T1000 (cell line): ENCODE measurements around the gene DRG2.

Source experiments
- DNase-seq: peaks from one replicate; lab custom pipeline; 2025; ENCODE audit warnings: mixed read lengths; lab: John Stamatoyannopoulos, UW

Gene DRG2

DNA sequence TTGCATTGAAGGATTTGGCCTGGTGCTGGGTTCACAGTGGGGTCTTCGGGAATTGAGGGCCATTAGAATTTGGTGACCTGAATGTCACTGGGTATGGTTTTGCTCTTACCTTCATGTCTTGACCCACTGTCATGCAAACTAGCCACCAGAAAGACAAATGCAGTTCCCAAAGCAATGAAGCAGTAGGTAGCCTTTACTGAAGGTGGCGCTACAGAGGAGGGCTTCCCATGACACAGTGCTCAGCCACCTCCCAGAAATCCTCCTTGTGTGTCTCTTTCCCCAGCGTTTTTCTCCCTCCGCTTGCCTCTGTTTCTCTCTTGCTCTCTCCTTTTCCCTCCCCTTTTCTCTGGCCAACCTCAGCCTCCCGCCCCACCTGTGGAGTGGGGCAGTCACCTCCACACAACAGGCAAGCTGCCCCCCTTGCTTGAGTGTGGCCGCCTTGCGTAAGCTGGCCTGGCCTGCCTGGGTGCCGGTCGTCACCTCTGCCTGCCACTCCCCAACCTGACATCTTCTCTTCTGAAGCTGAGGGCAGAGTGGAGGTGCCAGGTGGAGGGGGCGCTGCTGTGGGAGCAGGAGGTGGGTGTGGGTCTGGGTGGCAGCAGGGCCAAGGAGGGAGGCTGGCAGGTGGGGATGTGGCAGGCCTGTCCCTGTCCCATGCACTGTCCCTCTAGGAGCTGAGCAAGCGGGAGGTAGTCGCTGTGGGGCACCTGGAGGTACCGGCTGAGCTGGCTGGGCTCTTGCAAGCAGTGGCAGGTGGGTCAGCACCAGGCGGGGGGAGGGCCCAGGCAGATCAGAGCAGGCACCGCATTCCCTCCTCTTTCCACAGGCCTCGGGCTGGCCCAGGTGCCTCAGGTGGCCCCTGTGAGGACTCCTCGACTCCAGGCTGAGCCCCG lies 55.5 kb downstream of the DRG2 start:
- no peak for DNase-seq

DNA sequence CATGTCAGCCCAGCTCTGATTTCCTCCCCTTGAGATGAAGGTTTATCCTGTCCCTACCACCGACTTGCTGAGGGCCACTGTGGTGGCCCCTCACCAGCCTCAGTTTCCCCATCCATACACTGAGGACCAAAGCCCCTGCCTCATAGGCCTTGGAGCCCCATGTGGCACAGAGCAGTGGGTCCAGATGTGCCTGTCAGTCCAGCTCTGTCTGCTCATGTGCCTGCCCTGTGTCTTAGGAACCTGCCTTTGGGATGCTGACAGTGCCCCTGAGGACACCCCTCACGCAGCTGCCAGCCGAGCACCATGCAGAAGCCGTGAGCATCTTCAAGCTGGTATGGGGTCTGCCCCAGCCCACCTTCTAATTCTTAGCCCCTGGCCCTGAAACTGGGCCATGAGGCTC lies 56.5 kb downstream of the DRG2 start:
- DNase-seq = no peak

GRCh38 chr17:18144855-18145254 lies 57.1 kb downstream of the DRG2 start:
- no peak for DNase-seq

DNA sequence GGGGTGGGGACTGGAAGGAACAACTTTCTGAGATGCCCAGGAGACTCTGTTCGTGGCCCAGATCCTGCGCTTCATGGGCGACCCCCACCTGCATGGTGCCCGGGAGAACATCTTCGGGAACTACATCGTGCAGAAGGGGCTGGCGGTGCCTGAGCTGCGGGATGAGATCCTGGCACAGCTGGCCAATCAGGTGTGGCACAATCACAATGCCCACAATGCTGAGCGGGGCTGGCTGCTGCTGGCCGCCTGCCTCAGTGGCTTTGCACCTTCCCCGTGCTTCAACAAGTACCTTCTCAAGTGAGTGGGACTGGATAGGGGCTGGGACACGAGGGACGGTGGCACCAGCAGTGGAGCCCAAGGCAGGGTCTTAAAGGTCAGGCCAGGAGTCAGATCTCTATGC lies 58.1 kb downstream of the DRG2 start:
- no peak for DNase-seq

DNA sequence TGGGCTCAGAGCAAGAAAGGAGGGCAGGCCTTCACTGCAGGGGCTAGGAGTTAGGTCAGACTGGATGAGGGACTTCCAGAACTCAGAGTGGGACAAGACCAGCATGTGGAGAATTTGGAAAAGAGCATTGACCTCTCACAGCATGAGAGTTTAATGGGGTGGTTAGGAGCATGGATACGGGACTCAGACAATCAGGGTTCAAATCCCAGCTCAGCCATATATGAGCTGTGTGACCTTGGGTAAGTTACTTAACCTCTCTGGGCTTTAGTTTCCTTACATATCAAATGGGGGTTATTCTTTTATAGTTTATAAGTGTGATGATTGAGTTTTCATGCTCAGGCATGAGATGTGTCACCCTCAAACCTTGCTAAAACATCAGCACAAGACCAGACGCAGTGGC lies 58.5 kb downstream of the DRG2 start:
- no peak for DNase-seq

- no peak for DNase-seq
These were observed 59.2 kb downstream of the DRG2 start for GRCh38 chr17:18146980-18147379.

GRCh38 chr17:18148586-18148985 lies 60.8 kb downstream of the DRG2 start:
- DNase-seq = no peak

- DNase-seq = no peak
These were observed 63.5 kb downstream of the DRG2 start for GRCh38 chr17:18151290-18151689.

- no peak for DNase-seq
These were observed 67.4 kb downstream of the DRG2 start for GRCh38 chr17:18155179-18155578.

GRCh38 chr17:18156171-18156975 lies 68.6 kb downstream of the DRG2 start:
- DNase-seq = no peak

DNA sequence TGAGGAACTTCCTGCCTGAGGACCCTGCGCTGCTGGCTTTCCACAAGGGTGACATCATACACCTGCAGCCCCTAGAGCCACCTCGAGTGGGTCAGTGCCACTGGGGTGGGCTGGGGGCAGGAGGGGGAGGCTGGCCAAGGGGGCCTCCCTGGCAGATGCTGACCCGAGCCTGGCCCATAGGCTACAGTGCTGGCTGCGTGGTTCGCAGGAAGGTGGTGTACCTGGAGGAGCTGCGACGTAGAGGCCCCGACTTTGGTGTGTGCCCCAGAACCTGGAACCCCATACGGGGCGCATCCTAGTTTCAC lies 69.2 kb downstream of the DRG2 start:
- no peak for DNase-seq
